COR-L47 (cell line): ENCODE results near the gene PLCB2.
A peak's percentile ranks its signal among the peaks of the same experiment; 100 is the strongest.

Experiments used
- DNase-seq: peaks from one replicate; lab custom pipeline; 2025; lab: John Stamatoyannopoulos, UW

PLCB2 gene

GRCh38 chr15:40302288-40302886, 5.3 kb downstream of the PLCB2 start:
- DNase-seq: no peak

- DNase-seq: no peak
Measured at GRCh38 chr15:40301467-40302179, 6.1 kb downstream of the PLCB2 start.

GRCh38 chr15:40300771-40301170, 7.0 kb downstream of the PLCB2 start:
- no peak for DNase-seq

DNA sequence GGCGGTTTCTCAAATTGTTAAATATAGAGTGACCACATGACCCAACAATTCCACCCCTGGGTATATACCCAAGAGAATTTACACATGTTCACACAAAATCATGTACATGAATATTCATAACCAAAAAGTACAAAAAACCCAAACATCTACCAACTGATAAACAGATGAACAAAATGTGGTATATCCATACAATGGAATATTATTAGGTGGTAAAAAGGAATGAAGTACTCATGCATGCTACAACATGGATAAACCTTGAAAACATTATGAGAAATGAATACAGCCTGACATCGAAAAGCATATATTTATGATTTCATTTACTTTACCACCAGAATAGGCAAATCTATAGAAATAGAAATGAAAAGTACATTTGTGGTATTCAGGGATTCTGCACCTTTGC, 7.4 kb downstream of the PLCB2 start:
- no peak for DNase-seq

DNA sequence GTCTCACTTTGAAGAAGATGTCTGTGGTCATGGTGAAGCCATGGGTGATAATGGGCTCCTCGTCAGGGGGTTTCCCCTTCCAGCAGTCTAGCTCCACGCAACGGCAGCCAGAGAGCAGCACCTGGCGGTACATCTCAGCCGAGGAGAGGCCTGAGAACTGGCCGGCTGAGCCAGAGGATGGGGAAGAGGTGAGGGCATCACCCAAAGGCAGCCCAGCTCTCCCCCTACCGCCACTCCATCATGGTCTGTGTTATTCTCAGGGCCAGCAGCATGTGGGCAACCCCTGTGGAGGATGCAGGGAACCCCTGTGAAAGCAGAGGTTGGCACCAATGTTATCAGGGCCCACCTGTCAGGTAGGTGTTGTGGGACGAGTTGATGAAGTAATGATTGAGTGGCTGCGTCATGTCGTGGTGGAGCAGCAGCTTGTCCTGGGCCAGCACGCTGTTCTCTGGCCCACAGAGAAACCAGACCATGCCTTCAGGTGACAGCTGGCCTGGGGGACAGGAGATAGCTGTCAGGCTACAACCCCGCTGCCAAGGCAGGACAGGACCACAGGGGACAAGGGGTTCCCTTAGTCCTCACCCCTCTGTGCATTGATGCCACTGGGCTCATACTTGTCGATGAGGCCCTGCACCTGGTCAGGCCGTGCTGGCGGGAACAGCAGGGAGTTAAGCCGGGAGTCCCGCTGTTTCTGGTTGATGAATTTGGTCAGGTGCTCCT, 9.4 kb downstream of the PLCB2 start:
- no peak for DNase-seq

GRCh38 chr15:40297356-40297755, 10.4 kb downstream of the PLCB2 start:
- no peak for DNase-seq

DNA sequence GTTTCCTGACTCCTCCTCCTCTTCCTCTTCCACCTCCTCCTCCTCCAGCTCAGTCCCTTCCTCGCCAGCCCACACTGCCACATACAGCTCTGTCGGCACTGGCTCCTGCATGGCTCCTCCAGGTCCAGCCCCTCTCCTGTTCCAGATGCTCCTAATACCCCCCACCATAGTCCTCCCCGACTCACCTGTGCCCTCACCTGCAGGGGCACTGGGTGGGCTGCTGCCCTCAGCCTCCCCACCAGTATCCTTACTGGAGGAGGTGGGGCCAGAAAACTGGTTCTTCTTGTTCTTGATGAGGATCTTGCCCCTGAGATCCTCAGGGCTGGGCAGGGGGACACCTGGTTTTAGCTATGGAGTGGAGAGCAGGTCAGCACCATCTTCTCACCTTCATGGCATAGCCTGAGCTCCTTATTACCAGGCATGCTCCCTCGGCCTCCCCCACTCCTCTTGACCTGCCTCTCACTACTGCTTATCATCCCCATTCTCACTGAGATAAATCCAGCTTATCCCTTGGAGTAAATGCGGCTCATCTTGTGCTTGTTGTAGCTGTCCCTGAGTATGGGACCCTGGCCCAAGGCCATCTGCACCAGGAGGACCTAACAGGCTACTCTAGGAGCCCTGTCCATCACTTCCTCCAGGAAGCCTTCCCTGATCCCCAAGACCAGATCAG, 11.0 kb downstream of the PLCB2 start:
- DNase-seq: no peak

- no peak for DNase-seq
Measured at GRCh38 chr15:40295877-40296560, 11.7 kb downstream of the PLCB2 start.

GRCh38 chr15:40295297-40295696, 12.4 kb downstream of the PLCB2 start:
- no peak for DNase-seq

- no peak for DNase-seq
Measured at GRCh38 chr15:40293905-40294895, 13.5 kb downstream of the PLCB2 start.

DNA sequence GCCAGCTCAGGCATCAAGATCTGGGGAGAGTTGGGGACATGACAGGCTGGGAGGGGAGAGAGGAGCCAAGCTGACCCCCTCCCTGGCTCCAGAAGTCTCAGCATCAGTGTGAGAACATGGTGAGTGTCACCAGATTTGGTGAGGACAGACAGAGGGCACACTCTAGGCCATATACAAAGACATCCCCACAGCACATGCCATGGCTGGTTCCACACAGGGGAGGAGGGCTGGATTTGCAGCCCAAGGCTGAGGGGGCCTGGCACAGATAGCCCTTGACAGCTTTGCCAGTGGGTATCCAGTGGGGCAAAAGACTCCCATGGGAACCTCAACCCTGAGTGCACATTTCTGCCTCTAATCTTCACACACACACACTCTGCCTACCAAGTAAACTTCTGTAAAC, 14.7 kb downstream of the PLCB2 start:
- no peak for DNase-seq

DNA sequence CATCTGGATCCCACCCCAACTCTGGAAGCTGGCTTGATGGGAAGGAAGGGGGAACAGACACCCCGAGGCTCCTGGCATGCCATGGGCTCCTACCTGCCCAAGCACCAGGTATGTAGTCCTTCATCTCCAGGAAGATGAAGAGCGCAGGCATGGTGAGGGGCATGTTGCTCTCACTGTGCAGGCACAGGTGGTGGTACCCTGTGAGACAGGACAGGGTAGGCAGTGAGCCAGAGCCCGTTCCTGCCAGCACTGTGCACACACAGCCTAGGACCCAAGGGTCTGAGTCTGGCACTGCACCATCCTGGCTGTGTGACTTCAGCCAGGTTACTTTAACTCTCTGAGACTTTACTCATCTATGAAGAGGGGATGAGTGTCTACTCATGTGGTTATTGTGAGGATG, 15.5 kb downstream of the PLCB2 start:
- no peak for DNase-seq

GRCh38 chr15:40290918-40291574, 16.7 kb downstream of the PLCB2 start:
- peak; percentile 60 for DNase-seq

DNA sequence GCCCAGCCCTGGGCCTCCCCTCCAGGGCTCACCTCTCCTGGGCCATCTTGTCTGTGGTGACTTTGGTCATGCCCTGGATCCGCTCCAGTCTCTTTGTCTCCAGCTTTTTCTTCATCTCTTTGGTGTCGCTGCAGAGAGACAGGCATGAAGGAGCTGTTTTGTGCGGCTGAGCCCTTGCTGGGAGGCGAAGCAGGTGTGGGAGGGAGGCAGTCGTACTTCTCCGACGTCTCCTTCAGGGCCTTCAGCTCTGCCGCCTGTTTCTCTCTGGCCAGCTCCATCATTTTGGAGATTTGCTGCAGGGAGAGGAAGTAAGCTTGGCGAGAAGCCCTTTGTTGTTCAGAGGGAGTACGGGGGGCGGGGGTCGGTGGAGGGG, 17.2 kb downstream of the PLCB2 start:
- no peak for DNase-seq

GRCh38 chr15:40289140-40289775, 18.5 kb downstream of the PLCB2 start:
- DNase-seq: peak; percentile 71

DNA sequence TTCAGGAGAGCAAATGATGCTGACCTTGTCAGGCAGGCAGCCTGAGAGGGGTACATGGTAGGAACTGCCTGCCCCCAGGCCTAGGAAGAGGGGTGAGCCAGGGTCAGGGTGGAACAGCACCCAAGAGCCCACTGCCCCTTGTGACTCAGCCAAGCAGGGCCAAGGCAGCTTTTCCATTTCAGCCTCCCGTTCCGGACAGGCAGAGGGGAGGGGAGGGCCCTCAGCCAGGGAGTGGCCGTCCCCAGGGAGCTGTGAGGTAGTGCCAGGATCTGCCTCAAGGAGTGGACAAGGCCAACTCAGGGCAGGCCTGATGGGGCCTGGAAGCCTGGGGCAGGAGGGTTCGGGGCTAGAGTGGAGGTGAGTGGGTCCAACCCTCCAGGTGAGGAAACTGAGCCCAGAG, 19.8 kb downstream of the PLCB2 start:
- no peak for DNase-seq

DNA sequence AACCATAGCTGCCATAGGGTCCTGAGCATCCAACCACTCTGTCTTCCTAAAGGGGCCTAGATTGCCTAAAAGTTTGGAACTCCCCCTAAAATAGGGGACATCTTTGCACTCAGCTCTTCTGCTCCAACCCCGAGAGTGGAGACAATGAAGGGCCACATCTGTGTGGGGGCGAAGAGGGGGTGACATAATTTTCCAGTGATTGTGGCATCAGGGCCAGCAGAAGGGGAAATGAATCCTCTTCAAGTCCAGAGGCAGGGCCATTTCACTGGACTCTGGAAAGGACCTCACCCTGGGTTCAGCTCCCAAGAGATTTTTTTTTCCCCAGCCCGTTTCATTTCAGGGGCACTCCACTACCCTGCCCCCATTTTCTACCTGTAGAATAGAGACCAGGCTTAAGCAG, 20.2 kb downstream of the PLCB2 start:
- DNase-seq: no peak

DNA sequence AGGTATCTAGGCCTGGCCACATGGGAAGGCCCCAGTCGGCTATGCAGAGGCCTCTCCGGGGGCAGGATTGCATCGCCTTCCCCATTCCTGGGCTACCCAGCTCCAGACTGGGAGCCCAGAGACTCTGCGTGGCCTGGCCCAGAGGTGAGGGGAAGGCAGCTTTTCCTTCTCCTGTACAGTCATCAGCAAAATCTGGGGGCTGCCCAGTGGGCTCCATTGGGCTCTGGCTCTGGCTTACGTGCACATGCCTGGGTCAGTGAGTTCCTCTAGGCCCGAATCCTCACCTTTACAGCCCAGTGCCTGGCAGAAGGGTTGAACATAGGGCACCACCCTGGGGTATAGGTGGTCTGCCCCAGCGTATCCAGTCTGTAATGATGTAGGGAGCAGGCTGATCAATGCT, 20.9 kb downstream of the PLCB2 start:
- no peak for DNase-seq

- no peak for DNase-seq
Measured at GRCh38 chr15:40286061-40286532, 21.6 kb downstream of the PLCB2 start.

- DNase-seq: no peak
Measured at GRCh38 chr15:40285554-40286011, 22.2 kb downstream of the PLCB2 start.
